ENCODE measurements around the gene ABCA4.
A peak's percentile ranks its signal among the peaks of the same experiment; 100 is the strongest.
"Not testable (repeated sequence)": the region's sequence is repeated elsewhere in the genome, so short reads cannot be mapped to it uniquely, and the experiment has no call there.

Gene ABCA4

DNA sequence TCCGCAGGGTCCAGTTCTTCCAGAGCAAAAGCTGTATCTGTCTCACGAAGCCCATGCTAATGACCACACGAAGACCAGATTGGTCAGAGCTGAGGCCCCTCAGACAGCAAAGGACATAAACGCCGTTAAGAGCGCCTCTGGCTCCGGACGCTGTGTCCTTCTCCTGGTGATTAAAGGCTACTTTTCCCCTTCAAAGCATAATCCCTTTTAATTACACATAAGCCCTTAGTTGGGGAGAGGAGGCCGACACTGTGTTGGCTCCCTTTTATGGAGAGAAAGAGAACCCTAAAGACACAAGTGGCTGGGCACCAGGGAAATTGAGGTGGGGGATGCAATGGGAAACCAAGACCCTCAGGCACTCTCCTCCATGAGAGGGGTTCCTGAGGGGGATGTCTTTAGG, at the start of gene ABCA4:
TSS of gene ABCA4 (minus strand) at position 158 of the 400 bp plus-strand sequence. CDS start at position 55, 103 bp downstream.
- no peak for DNase-seq

DNA sequence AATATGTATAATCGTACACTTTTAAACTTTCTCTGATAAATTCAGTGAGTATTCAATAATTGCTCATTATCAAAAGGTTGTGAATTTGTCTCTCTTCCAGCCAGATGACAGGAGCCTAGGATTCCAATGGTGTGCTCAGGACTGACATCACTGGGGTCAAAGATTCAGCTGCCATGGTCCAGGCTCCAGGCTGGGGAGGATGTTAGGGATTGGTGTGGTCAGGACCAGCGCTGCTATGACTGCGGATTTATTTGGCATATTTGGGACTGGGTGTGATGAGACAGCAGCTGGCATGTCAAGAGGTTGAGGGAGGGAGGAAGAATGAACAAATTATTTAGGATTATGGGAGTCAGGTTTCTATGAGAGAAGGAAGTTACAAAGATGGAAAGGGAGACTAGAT, 48.2 kb upstream of the ABCA4 start:
- DNase-seq: no peak

DNA sequence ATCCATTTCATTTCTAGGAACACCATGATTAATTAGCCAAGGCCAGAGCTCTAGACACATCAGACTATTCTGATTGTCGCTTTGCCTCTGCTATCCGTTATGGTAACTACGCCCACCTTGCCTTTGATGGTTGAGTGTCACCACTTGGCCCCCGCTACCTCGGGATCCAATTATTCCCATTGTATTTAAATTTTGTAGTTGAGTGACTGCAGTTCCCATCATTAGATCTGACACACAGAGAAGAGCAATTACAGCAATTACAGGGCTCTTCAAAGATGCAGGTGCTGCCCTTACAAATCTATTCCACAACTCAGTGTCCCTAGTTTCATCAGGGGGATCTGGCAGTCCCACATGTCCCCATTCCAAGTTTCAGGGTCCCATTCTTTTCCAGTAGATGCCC, 44.9 kb upstream of the ABCA4 start:
- no peak for DNase-seq

DNA sequence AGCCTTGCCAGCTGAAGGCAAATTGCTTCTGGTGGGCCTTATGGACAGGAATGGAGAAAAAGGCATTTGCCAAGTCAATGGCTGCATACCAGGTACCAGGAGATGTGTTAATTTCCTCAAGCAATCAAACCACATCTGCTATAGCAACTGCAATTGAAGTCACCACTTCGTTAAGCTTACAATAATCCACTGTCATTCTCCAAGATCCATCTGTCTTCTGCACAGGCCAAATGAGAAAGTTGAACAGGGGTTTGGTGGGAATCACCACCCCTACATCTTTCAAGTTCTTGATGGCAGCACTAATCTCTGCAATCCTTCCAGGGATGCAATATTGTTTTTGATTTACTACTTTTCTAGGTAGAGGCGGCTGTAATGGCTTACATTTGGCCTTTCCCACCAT, 43.9 kb upstream of the ABCA4 start:
- DNase-seq: not testable (repeated sequence)

DNA sequence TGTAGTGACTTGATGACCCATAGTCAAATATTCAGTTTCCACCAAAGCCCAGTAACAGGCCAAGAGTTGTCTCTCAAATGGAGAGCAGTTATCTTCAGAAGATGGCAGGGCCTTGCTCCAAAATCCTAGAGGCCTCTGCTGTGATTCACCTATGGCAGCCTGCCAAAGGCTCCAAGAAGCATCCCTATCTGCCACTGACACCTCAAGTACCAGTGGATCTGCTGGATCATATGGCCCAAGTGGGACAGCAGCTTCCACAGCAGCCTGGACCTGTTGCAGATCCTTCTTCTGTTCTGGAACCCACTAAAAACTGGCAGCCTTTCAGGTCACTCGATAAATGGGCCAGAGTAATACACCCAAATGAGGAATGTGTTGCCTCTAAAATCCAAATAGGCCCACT, 43.2 kb upstream of the ABCA4 start:
- not testable (repeated sequence) for DNase-seq

DNA sequence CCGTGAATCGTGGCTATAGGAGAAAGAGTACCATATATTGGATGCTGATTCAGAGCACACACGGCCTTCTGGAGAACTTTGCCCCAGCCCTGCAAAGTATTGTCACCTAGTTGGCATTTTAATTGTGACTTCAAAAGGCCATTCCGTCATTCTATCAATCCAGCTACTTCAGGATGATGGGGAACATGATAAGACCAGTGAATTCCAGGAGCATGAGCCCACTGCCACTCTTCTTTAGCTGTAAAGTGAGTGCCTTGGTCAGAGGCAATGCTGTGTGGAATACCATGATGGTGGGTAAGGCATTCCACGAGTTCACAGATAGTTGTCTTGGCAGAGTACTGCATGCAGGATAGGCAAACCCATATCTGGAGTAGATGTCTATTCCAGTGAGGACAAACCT, 42.3 kb upstream of the ABCA4 start:
- DNase-seq: not testable (repeated sequence)

DNA sequence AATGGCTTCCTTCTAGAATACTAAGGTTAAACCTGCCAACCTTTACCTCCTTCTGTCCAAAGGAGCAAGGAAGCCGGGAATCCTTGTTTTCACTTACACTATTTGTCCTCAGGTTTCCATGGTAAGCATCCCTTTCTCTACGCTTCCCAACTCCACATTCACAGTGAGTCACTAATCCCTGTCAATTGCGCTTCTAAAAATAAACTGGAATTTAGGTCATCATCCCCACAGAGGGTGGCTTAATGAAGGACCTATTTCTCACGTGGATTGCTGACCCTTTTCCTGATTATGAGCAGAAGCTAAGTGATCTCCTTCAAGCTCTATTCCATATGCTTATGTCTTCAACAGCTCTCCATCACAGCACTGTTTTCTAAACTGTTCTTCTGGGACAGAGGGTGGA, 39.9 kb upstream of the ABCA4 start:
- DNase-seq: no peak

DNA sequence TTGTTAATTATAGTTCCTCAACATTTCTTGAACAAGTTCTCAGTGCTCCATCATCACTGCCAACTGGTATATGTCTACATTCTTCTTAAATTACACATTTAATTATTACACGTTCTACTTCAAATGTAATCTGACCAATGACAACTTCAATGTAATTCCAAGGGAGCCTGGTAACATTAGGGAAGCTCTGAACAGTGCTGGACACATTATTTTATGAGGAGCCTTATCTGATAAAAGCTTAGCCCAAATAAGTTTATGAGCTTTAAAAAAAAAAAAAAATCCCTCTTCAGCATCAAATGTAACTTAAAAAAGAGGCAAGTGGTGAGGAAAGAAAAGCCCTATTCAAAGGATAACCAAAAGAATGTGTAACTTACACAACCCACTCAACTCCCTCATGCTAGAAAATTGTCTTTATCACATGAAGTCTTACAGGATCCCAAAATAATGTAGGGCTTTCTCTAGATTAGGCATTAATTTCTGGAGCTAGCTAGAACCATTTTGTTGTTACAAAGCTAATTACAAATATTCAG, 35.2 kb upstream of the ABCA4 start:
- DNase-seq: no peak

DNA sequence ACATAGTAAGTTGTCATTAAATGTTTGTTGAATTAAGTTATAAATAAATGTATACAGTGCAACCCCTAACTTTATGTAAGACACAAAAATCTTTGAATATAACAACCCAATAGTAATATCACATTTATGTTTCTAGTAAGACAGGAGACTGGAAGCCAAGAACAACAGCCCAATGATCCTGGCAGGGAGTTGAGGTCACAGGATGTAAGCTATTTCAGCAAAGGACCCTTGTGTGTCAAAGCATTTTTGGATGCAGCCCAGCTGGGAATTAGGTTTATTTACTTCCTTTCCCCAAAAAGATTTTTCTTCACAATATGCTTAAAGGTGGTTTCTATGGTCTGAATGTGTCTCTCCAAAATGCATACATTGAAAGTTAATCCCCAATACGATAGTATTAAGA, 34.0 kb upstream of the ABCA4 start:
- DNase-seq: no peak

DNA sequence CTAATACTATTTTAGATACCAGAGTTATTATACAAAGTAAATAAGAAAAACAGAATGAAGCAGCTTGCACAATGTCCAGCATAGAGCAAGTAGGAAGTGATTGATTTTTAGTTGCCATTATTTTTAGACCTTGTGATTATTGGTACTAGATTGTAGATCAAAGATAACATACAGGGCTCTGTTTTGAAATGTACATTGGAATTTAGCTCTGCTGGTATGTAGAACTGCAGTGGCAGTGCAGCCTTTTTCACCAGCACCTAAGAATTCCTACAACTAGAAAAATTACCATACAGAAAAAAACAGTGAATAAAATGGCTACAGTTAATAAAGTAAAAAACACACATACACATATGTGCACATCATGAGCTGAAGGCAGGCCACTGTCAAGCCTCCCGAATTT, 32.2 kb upstream of the ABCA4 start:
- no peak for DNase-seq

DNA sequence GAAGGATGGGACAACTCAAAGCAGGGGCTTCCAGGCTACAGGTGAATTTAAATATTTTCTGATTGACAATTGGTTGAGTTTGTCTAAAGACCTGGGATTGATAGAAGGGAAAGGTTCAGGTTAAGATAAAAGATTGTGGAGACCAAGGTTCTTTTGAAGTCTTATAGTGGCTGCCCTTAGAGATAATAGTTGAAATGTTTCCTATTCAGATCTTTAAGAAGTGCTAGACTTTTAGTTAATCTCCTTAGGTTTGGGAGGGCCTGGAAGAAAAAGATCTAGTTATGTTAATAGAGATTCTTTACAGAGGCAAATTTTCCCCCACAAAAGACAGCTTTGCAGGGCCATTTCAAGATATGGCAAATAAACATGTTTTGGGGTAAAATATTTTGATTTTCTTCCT, 28.2 kb upstream of the ABCA4 start:
- DNase-seq: not testable (repeated sequence)

DNA sequence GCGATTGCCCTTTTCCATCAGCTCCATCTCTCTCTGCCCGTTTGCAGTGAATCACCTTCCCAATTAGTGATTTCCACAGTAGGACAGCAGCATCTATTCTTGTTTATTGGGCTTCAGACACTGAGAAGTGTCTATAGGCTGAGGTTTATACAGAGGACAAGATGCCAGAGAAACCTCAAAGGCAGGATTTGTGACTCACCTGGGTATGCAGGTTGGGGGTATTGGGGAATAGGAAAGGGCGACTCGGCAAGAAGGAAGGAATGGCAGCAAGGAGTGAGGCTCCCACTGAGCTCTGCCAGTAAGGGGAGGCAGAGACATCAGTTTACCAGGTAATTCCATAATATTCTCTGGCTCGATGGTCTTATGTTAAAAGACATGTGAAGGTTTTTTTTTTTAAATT, 25.3 kb upstream of the ABCA4 start:
- DNase-seq: no peak

DNA sequence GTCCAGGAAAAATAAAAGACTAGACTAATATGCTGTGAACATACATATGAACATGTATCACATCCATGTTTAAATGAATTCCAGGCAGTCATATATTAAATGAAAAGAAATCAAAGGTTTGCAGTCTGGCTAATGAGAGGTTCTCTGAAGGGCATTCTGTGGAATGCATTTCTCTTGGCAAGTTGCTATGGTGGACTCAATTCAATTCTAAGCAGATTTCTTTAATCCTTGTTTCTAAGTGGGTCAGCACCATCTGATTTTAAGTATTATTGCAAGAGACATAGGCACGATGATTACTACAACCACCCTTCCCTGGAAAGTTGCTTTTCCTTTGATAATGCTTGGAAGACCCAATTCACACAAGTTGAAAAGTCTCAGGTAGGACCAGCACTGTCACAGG, 23.9 kb upstream of the ABCA4 start:
- no peak for DNase-seq

DNA sequence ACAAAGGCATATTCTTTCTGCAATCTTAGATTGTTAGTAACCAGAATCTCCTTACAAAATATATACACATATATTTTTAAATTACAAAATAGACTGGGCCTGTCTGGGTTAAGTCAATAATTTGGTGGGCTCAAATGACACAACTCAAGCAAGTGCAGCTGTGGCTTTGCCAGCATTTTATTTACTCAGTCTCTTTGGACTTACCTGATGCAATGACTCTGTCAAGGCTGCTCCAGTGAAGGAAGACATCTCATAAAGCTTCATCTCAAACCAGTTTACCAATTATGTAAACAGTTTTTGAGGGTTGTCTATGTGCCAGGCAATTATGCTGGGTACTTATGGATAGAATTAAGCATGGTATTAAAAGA, 22.8 kb upstream of the ABCA4 start:
- peak; percentile 88 for DNase-seq

DNA sequence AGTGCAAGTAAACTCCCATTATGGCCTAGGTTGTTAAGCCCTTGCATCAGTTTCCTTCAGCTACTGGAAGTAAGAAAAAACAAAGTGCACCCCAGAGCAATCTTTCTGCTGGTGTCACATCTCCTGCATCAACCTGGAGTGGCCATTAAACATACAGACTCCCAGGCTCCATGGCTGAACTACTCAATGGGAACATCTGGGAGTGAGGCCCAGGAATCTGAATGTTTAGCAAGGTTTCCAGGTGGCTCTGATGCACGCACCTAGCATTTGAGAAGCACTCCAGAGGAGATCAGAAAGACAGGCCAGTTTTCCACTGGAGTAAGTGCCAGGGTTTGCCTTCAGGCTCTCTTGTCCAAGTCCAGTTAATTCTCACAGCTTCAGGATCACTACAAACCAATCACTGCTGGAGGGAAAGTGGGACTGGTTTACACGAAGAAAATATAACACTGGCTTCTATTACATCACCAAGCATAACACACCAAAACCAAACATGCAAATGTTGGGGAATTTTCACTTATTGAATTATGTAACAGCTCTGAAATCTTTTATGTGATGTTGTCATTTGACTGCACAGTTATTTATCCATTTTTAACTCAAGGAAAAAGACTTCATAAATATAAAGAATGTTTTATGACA, 22.3 kb upstream of the ABCA4 start:
- peak; percentile 60 for DNase-seq

DNA sequence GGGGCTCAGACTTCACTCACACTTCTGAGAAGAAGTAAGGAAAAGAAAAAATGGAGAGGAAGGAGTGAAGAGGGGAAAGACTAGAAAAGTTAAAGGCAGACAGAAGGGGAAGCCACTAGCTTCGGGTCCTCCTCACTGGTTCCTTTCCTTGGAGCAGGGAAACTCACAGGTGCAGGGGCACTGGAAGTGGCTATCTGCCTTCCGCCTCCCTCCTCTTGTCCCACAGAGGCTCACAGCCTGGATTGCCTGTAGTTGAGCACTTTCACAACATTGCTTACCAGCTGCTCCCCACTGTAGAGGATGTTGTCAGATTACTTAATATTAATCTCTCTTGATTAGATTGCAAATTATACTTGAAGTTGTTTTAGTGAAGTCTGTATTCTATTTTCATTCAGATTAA, 21.6 kb upstream of the ABCA4 start:
- DNase-seq: no peak

DNA sequence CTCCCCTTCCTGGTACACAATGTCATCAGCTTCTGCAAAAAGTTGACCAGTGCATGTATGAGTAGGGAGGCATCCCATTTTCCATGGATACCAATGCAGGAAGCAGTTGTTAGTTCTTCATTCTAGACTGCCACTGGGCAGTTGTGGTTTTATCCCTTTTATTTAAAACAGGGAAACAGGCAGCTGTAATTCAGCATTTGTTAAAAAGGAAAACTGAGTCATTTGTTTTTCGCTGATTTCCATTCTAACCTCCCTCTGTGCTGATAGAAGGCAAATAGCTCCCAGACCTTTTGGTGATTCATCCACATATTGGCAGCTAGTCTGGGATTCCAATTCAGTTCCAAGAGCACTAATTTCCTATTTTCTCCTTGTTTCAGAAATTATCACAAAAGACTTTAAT, 21.1 kb upstream of the ABCA4 start:
- DNase-seq: no peak

DNA sequence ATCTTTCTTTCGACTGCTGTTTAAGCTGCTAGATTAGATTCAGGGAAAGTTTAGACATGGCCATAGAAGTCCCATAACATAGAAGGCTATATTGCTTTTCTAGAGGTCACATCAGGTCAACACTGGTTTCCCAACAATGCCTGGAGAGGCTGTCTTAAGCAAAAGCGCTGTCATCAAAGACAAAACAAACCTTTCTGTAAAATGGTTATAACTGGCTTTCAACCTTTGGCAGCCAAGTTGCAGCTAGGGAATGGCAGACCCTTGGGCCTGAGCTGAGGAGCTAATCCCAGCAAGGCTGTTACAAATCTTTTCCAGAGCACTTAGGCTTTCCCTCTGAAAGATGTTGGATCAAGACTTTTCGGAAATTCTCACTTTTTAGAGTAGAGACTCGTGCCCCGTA, 11.2 kb upstream of the ABCA4 start:
- no peak for DNase-seq

DNA sequence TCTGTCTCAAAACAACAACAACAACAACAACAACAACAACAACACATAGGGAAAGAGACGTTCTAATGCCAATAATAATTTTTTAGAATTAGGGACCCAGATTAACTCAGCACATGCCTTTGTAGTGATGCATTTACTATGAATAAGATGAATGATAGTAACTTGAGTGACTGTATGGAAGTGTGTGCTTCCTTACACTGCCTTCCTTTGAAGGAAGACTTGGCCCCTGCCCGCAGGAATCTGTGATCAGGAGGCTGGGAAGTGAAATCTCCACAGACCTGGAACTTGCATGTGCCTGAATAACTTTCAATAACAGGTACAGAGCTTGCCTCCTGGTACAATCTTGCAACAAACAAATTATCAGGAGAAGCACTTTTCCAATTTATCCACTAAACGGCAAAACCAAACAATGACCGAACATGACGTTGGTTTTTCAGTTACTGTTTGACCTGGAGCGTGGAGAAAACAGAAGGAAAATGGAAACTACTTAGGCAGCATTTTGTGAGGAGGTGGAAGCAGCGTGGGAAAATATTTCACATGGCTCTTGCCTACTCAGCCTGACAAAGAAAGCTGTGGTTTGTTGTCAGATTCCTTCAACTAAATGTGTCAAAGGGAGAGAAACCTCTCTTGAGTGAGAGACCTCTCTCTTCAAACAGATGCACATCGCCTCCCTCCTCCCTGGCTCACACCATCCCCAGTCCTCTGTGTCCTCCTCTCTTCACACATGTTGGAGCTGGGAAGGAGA, 10.1 kb upstream of the ABCA4 start:
- DNase-seq: no peak

DNA sequence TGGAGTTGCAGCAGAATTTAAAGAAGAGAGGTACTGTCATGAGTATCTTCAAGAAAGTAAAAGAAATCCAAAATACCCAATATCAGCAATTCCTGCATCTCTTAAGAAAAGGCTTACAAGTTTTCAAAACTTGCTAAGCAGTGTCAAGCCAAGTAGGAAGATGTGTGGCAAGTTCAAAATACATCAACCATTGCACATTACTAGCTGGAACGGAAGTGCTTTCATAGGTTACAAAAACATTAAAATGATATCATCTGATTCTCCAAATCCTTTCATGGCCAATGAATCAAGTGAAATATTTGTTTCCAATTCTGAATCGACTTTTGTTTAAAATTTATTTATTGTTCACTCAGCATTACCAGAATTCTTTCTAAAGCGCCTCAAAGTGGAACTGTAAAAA, 5.7 kb upstream of the ABCA4 start:
- DNase-seq: no peak

DNA sequence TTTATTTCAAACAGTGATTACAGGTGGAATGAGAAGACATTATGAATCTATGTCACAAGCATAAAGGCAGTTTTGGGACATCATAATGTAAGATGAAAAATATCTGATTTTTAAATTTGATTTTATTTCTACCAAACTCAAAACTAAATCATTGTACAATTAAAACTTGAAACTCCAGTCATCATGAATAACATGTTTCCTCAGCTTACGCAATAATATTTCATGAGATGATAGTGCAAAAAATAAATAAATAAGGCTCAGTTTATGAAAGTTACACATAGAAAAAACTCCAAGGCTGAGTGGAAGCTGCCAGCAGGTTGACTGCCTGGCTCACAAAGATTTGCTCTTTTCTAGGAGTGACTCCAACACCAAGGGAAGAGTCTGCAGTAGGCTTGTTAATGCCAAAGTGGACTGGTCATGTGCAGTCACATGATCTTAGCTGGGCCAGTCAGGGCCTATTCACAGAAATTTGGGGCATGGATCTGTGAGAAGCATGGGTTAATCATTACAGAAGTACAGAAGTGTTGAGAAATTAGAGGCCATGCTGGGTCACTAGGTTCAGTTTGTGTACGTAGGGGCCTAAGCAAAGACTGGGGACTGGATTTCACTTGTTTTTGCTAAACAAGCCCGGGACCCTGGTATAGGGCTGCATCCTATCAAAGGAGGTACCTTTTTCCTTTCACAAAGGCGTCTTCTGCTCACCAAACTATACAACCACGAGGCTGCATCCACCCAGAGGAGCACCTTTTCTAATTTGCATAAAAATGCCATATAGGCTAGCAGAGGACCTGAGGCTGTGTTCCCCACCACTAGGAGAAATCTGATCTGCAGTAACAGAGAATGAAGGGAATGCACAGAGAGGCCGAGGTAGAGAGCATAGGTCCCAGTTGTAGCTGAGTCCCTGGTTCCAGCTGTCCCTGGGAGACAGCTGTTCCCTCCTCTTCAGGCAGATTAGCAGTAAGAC, 4.9 kb upstream of the ABCA4 start:
- DNase-seq: no peak

DNA sequence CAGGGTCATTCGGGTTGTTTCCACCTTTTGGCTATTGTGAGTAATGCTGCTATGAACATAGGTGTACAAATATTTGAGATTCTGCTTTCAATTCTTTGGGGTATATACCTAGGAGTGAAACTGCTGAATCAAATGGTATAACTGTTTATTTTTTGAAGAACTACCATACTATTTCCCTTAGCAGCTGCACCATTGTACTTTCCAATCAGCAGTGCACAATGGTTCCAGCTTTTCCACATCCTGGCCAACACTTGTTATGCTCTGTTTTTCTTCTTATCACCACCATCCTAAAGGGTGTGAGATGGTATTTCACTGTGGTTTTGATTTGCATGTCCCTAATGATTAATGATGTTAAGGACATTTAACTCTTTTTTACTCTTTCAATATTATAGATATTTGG, 3.6 kb upstream of the ABCA4 start:
- no peak for DNase-seq

DNA sequence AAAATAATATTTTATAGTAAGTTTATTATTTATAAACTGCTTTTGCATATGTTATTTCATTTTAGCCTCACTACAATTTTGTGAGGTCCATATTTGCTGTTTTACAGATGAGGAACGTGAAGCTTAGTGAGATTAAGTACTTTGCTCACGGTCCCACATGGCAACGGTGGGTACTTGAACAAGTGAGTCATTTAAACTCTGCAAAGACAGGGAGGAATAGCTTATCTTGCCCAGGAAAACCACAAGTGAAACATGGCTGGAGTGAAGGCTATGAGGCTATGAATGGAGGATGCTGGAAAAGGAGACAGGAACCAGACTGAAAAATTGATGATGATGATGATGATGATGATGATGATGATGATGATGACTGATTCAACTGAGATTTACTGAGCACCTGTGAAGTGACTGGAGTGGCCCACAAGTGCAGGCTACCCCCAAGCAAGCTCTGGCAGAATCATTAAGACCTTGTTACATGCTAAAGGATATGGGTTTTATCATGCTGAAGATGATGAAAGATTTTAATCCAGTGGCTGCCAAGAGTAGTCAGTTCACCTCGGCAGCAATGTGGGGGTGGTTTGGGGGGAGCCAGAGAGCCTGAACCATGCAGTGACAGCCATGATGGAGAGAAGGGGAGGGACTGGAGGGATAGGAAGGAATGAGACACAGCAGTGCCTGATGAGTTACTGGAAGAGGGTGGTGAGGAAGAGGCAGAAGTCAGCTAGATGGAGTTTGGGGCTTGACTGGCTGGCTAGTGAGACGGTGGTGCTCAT, 1.4 kb upstream of the ABCA4 start:
- no peak for DNase-seq
